GM18508 (cell line): ENCODE results near the gene MAGEB6.
"Not testable (repeated sequence)": the region's sequence is repeated elsewhere in the genome, so short reads cannot be mapped to it uniquely, and the experiment has no call there.

ENCODE experiments used
- ATAC-seq: cut with Tn5 transposase; IDR thresholded peaks from one replicate; pipeline ENCODE4 v1.9.1; 2021; ENCODE audit warnings: moderate number of reproducible peaks; ENCODE audit not compliant: insufficient read depth, unreplicated experiment

Gene MAGEB6, protein sequence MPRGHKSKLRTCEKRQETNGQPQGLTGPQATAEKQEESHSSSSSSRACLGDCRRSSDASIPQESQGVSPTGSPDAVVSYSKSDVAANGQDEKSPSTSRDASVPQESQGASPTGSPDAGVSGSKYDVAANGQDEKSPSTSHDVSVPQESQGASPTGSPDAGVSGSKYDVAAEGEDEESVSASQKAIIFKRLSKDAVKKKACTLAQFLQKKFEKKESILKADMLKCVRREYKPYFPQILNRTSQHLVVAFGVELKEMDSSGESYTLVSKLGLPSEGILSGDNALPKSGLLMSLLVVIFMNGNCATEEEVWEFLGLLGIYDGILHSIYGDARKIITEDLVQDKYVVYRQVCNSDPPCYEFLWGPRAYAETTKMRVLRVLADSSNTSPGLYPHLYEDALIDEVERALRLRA

GRCh38 chrX:26192204-26192603 lies at the start of gene MAGEB6:
MAGEB6 (plus strand) TSS chrX:26192440; CDS start chrX:26193847, 1,407 bp downstream.
- no peak for ATAC-seq

DNA sequence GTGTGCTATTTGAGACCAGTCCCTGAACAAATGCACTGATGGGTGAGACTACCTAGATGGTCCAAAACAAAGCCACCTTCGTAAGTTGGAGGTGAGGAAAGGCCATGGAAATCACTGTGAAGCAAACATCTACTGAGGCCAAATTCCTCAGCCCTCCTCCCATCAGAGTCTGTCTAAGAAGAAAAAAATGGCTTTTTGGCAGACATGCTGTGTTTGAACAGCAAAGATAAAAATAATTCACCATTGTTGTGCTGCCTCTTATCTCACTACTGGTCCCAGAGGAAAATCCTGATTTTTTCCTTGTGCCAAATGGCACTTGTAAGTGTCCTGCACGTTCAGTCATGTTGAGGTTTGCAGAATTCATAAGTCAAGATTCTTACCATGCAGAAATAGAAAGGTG lies 46.2 kb upstream of the MAGEB6 start:
- ATAC-seq = no peak

DNA sequence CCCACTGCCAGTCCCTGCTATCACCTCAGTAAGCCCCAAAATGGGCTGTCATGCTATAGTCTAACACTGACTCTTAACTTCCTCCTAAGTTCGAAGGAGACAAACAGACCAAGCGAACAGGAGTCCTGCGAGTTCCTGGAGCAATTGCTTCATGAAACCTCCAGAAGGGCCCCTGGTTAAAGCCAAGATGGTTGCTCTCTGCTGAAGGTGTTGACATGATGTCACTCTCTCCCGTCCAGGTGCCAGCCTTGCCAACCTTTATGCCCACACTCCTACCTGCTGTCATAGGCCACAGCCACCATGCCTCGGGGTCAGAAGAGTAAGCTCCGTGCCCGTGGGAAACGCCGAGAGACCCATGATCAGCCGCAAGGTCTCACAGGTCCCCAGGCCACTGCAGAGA lies 31.9 kb upstream of the MAGEB6 start, which contains the start of gene MAGEB6B:
TSS of gene MAGEB6B (plus strand) at position 301 of the 400 bp plus-strand sequence. CDS start at position 301, 0 bp downstream.
- no peak for ATAC-seq

DNA sequence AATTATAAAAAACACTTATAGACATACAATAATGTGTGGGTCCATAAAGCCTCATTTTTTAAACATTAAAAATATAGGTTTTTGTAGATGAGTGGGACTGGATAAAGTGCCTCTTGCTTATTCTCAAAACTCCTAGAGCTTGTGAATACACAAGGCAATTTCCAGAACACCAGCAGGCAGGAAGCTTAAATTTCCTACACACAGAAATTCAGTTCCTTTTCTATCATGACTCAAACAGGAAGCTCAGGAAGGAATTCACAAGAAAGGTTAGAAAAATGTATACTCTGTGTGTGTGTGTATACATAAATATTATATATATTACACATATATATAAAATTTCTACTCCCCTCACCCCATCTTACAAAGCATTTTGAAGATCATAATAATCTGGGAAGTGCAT lies 11.3 kb downstream of the MAGEB6 start:
- no peak for ATAC-seq

DNA sequence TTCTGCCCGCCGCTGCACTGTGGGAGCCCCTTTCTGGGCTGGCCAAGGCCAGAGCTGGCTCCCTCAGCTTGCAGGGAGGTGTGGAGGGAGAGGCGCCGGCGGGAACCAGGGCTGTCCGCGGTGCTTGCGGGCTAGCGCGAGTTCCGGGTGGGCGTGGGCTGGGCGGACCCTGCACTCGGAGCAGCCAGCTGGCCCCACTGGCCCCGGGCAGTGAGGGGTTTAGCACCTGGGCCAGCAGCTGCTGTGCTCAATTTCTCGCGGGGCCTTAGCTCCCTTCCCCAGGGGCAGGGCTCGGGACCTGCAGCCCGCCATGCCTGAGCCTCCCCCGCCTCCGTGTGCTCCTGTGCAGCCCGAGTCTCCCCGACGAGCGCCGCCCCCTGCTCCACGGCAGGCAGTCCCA lies 12.5 kb downstream of the MAGEB6 start:
- ATAC-seq = not testable (repeated sequence)

- no peak for ATAC-seq
These were observed 15.8 kb downstream of the MAGEB6 start for GRCh38 chrX:26208012-26208411.

DNA sequence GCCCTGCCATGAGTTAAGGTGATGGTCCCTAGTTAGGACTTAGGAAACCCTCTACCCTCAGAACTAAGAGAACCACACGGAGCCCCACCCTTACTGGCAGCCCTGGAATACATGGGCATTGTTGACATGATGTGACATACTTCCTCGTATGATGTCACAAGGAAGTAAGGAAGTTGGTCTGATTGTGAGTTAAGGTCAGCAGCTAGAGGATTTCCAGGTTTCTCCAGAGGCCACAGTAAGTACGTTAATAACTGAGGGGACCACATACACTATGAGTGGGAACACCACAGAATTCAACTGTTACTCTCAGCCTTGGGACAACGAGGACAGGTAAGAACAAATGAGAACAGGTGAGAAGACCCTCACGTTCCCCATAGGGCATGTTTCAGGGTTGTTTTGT lies 23.6 kb downstream of the MAGEB6 start, which contains the start of gene MAGEB5:
TSS of gene MAGEB5 (plus strand) at position 301 of the 400 bp plus-strand sequence. CDS start 1,133 bp downstream, outside the sequence.
- no peak for ATAC-seq

- no peak for ATAC-seq
These were observed 27.1 kb downstream of the MAGEB6 start for GRCh38 chrX:26219351-26219750.

DNA sequence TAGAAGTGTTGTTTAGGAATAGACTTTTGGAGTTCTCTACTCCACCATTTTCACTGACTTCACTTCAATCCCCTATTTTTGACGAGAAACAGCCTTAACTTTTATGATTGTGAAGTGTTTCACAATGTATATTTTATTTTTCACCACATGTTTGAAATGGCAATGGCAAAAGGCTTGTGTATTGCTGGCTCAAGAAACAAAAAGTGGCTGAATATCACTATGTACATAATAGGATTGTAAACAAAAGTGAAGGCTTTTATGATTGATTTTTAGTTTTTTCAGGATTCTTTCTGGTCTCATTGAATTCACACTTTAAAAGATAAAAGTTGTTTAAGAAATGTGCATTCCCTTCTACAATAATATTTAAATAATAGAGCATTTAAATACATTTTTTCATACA lies 41.9 kb downstream of the MAGEB6 start:
- ATAC-seq = no peak
